ENCODE data around the gene DPY30. TPM values are rescaled to one million over a fixed set of nuclear protein-coding genes. Genes with fewer than 3 reads are reported as not detected.

DPY30 gene
- total RNA-seq, 1 donor from 2014 or later: 37.5 TPM

GRCh38 chr2:31979018-31979417, 60.6 kb downstream of the DPY30 start:
- Histone ChIP-seq H3K27ac (replicated peaks) (no peak overlapping the region), H3K4me1 (peaks cover 12% of the 10 kb centered on the region), H3K9me3 (replicated peaks) (no peaks in the 10 kb centered on the region), H3K36me3 (no peaks in the 10 kb centered on the region), H3K4me3 (no peak overlapping the region), H3K27me3 (ENCODE audit: low read depth) (no peaks in the 10 kb centered on the region)
- DNase-seq: no peak
- intact Hi-C loops (cut with micrococcal nuclease): no loop called here
- no peak for TF ChIP-seq CTCF (IDR thresholded peaks at IDR 0.05; ENCODE audit: borderline replicate concordance)

GRCh38 chr2:31978436-31978835, 61.2 kb downstream of the DPY30 start:
- Histone ChIP-seq H3K27me3 (ENCODE audit: low read depth) (no peaks in the 10 kb centered on the region), H3K4me3 (no peak overlapping the region), H3K36me3 (no peaks in the 10 kb centered on the region), H3K9me3 (replicated peaks) (no peaks in the 10 kb centered on the region), H3K27ac (replicated peaks) (no peak overlapping the region), H3K4me1 (peaks cover 12% of the 10 kb centered on the region)
- intact Hi-C loops (cut with micrococcal nuclease): no loop called here
- no peak for DNase-seq
- no peak for TF ChIP-seq CTCF (IDR thresholded peaks at IDR 0.05; ENCODE audit: borderline replicate concordance)

Other genes starting within 250 kb of the DPY30 start
- 41.9 TPM for gene MEMO1, start 28.8 kb downstream of the DPY30 start, total RNA-seq
- 8.7 TPM for gene SPAST, start 23.8 kb upstream of the DPY30 start, total RNA-seq
- 13.4 TPM for gene SLC30A6, start 126.1 kb upstream of the DPY30 start, total RNA-seq
- gene NLRC4, start 225.1 kb upstream of the DPY30 start, total RNA-seq: 0.96 TPM
- gene YIPF4, start 238.1 kb upstream of the DPY30 start, total RNA-seq: 70.1 TPM

Measured in left ventricle myocardium inferior (tissue), 1 donor.